B cell (primary cell): ENCODE data around the gene RPL7A. TPM values are rescaled to one million over a fixed set of nuclear protein-coding genes. Genes with fewer than 3 reads are reported as not detected.

Experiments
- ATAC-seq: fragments of 200-7000 bp; cut with Tn5 transposase; one replicate; pipeline ENCODE4 v1.10.0; 2021; ENCODE audit warnings: low read depth, mild to moderate bottlenecking, moderate number of reproducible peaks, moderate library complexity
- CTCF ChIA-PET: fragments of 350-600 bp; sonication (Branson Sonifier 250); formaldehyde crosslinking; loops from one replicate; lab custom pipeline; 2021; ENCODE audit warnings: antibody characterized with exemption, inconsistent platforms; lab: Charles Lee
- POLR2A ChIA-PET: fragments of 350-600 bp; sonication (Branson Sonifier 250); formaldehyde crosslinking; loops from one replicate; lab custom pipeline; 2021; ENCODE audit warnings: antibody characterized with exemption; lab: Charles Lee
- DNase-seq: peaks from one replicate; pipeline ENCODE4 v3.0.0; 2013
- H2AFZ ChIP-seq: 2 replicates; pipeline ENCODE4 v1.6.1; 2012; ENCODE audit warnings: mild to moderate bottlenecking, low read depth, low read length; ENCODE audit not compliant: insufficient read depth, poor library complexity, severe bottlenecking
- H3K27ac ChIP-seq, 2 donors: 1 replicate in 1 of 2; 2 replicates in 1 of 2; pipeline ENCODE4 v1.5.1; 2012 to 2013; ENCODE audit warnings: low read length in 2 of 2, mild to moderate bottlenecking in 2 of 2, moderate library complexity in 1 of 2
- H3K27me3 ChIP-seq, 4 experiments: fragments of 200-600 bp in 1 of 4; sonication (generic) in 1 of 4; replicated peaks in 1 of 4; 1 replicate in 2 of 4; 2 replicates in 2 of 4; pipeline versions ENCODE4 v1.6.1 to v1.7.0; 2013 to 2016; ENCODE audit warnings: low read length in 3 of 4, mild to moderate bottlenecking in 2 of 4, mixed read lengths in 1 of 4, moderate library complexity in 1 of 4; ENCODE audit not compliant: insufficient read depth in 4 of 4, control insufficient read depth in 3 of 4; ENCODE audit errors: control extremely low read depth in 1 of 4
- H3K36me3 ChIP-seq, 2 experiments: replicated peaks in 1 of 2; 1 replicate in 1 of 2; 2 replicates in 1 of 2; pipeline versions ENCODE4 v1.6.1 to v1.7.1; 2013; ENCODE audit warnings: low read length in 1 of 2; ENCODE audit not compliant: insufficient read depth in 2 of 2, control insufficient read depth in 1 of 2; ENCODE audit errors: control extremely low read depth in 1 of 2, extremely low read depth in 1 of 2
- H3K4me1 ChIP-seq, 2 donors: fragments of 200-600 bp in 1 of 2; sonication (generic) in 1 of 2; 1 replicate in 1 of 2; 2 replicates in 1 of 2; pipeline versions ENCODE4 v1.5.1 to v1.6.1; 2013 to 2017; ENCODE audit warnings: low read length in 2 of 2; ENCODE audit not compliant: control insufficient read depth in 2 of 2, insufficient read depth in 2 of 2
- H3K4me2 ChIP-seq: replicated peaks from 2 replicates; pipeline ENCODE3; 2012; ENCODE audit warnings: mild to moderate bottlenecking, low read depth, low read length; ENCODE audit not compliant: poor library complexity, severe bottlenecking
- H3K4me3 ChIP-seq, 5 experiments: fragments of 200-600 bp in 1 of 5; sonication (generic) in 1 of 5; 1 replicate in 3 of 5; 2 replicates in 2 of 5; pipeline versions ENCODE4 v1.5.1 to v1.7.0; 2011 to 2016; ENCODE audit warnings: low read length in 4 of 5, mild to moderate bottlenecking in 4 of 5, low read depth in 2 of 5, control low read depth in 1 of 5, moderate library complexity in 1 of 5; ENCODE audit not compliant: insufficient read depth in 1 of 5; ENCODE audit errors: control extremely low read depth in 1 of 5, extremely low read depth in 1 of 5
- H3K79me2 ChIP-seq: fragments of 200-600 bp; sonication (generic); one replicate; pipeline ENCODE4 v1.6.0; 2016; ENCODE audit warnings: low read length; ENCODE audit not compliant: control insufficient read depth, insufficient read depth
- H3K9ac ChIP-seq: fragments of 200-600 bp; sonication (generic); 2 replicates; pipeline ENCODE4 v1.6.1; 2017; ENCODE audit warnings: mild to moderate bottlenecking, low read length, moderate library complexity
- H3K9me3 ChIP-seq, 3 donors: one replicate each; pipeline versions ENCODE4 v1.6.1 to v1.7.1; 2013; ENCODE audit warnings: low read length in 2 of 3; ENCODE audit not compliant: control insufficient read depth in 2 of 3, insufficient read depth in 1 of 3; ENCODE audit errors: control extremely low read depth in 1 of 3
- H4K20me1 ChIP-seq: 2 replicates; pipeline ENCODE4 v1.6.0; 2012; ENCODE audit warnings: mild to moderate bottlenecking, low read length; ENCODE audit not compliant: insufficient read depth, control insufficient read depth, poor library complexity, severe bottlenecking
- H3K27ac Mint-ChIP-seq: one replicate; pipeline ENCODE4 v1.8.0; 2021; ENCODE audit warnings: mixed read lengths
- H3K27me3 Mint-ChIP-seq: one replicate; pipeline ENCODE4 v1.8.0; 2021; ENCODE audit warnings: mixed read lengths
- H3K4me1 Mint-ChIP-seq: one replicate; pipeline ENCODE4 v1.8.0; 2021; ENCODE audit warnings: mixed read lengths
- H3K4me3 Mint-ChIP-seq: one replicate; pipeline ENCODE4 v1.8.0; 2021; ENCODE audit warnings: mixed read lengths
- H3K9me3 Mint-ChIP-seq: one replicate; pipeline ENCODE4 v1.8.0; 2022; ENCODE audit warnings: mixed read lengths; ENCODE audit not compliant: insufficient read depth
- CTCF ChIP-seq: fragments of 200-600 bp; IDR thresholded peaks from one replicate; pipeline ENCODE4 v1.8.0; 2022; ENCODE audit warnings: antibody characterized with exemption, mild to moderate bottlenecking
- EZH2 ChIP-seq: IDR thresholded peaks from 2 replicates; pipeline ENCODE4 v1.6.1; 2012; ENCODE audit warnings: borderline replicate concordance, low read depth, mild to moderate bottlenecking, moderate library complexity, low read length; ENCODE audit not compliant: insufficient read depth, poor library complexity, severe bottlenecking
- WGBS: methylation state at CpG from one replicate; pipeline ENCODE4 v1.1.5; 2013; ENCODE audit warnings: missing lambda C conversion rate; ENCODE audit not compliant: insufficient coverage; 5-methylcytosine and 5-hydroxymethylcytosine counted together
- intact Hi-C: fragments of 100-400 bp; cut with micrococcal nuclease; formaldehyde crosslinking; loops from one replicate; pipeline ENCODE4 v1.10.0; 2022
- polyA plus RNA-seq: library from polyadenylated mRNA; depleted of rRNA; stranded (reverse); fragments of >200 nt; gene quantifications from 2 replicates; pipeline ENCODE4 v1.2.3, GENCODE V29; 2012
- total RNA-seq, 2 donors: library from RNA; stranded (reverse); fragments of 120-200 nt in 1 of 2; gene quantifications; 1 replicate in 1 of 2; 2 replicates in 1 of 2; pipeline versions ENCODE4 v1.2.3 to v1.2.4, GENCODE V29; 2013 to 2022

The RPL7A gene
- total and polyA plus RNA-seq, 2 donors (not counting 1 experiment from before 2014, with no cell fraction given), result 2,407 to 3,937 TPM

- ATAC-seq (no peak), DNase-seq (no peak)
- no peaks in the 10 kb centered on the region for H3K9me3 ChIP-seq
- H3K27ac ChIP-seq, result no peak overlapping the region
- whole genome bisulfite sequencing, result 93% methylated on average over 34 of the region's 38 CpGs
- H3K4me2 ChIP-seq, result no peak overlapping the region
- ChIA-PET POLR2A (no interaction called here), CTCF (no interaction called here)
- no peaks in the 10 kb centered on the region for H3K9me3 Mint-ChIP-seq
- H3K4me1 ChIP-seq, result no peaks in the 10 kb centered on the region
- H3K9ac ChIP-seq, result no peak overlapping the region
- H3K79me2 ChIP-seq, result no peaks in the 10 kb centered on the region
- H3K4me3 ChIP-seq, result no peak overlapping the region
- no peaks in the 10 kb centered on the region for H3K4me1 Mint-ChIP-seq
- no peak for TF ChIP-seq EZH2
- no peak overlapping the region for H3K27ac Mint-ChIP-seq
- intact Hi-C loops, result no loop called here
- no peaks in the 10 kb centered on the region for H3K36me3 ChIP-seq
- no peaks in the 10 kb centered on the region for H4K20me1 ChIP-seq
- H3K27me3 Mint-ChIP-seq, result peaks cover 20% of the 10 kb centered on the region
- H3K27me3 ChIP-seq, result no peaks in the 10 kb centered on the region
- H2AFZ ChIP-seq, result no peak overlapping the region
- no peak overlapping the region for H3K4me3 Mint-ChIP-seq
Measured at GRCh38 chr9:133304477-133305377, 43.3 kb upstream of the RPL7A start.

- Histone ChIP-seq H3K27me3 (no peaks in the 10 kb centered on the region), H3K4me1 (no peaks in the 10 kb centered on the region), H3K9ac (no peak overlapping the region), H3K79me2 (no peaks in the 10 kb centered on the region), H3K4me3 (no peak overlapping the region), H4K20me1 (no peaks in the 10 kb centered on the region), H2AFZ (no peak overlapping the region), H3K9me3 (no peaks in the 10 kb centered on the region), H3K27ac (no peak overlapping the region), H3K36me3 (no peaks in the 10 kb centered on the region), H3K4me2 (no peak overlapping the region)
- no peak overlapping the region for H3K27ac Mint-ChIP-seq
- ATAC-seq, result no peak
- CTCF ChIA-PET, result interaction anchor here (0.8 kb wide), 1 partner anchor 20 kb away, joined by 3 read pairs; no protein-coding TSS in a partner anchor
- H3K4me1 Mint-ChIP-seq, result no peaks in the 10 kb centered on the region
- no peaks in the 10 kb centered on the region for H3K9me3 Mint-ChIP-seq
- WGBS, result 90% methylated on average over 20 of the region's 23 CpGs
- no peak for DNase-seq
- POLR2A ChIA-PET, result no interaction called here
- H3K27me3 Mint-ChIP-seq, result peaks cover 22% of the 10 kb centered on the region
- no peak overlapping the region for H3K4me3 Mint-ChIP-seq
- intact Hi-C loops, result no loop called here
- TF ChIP-seq CTCF (no peak), EZH2 (no peak)
Measured at GRCh38 chr9:133305731-133306130, 42.3 kb upstream of the RPL7A start.
